ENCODE results near the gene ANTXR1.

The ANTXR1 gene

DNA sequence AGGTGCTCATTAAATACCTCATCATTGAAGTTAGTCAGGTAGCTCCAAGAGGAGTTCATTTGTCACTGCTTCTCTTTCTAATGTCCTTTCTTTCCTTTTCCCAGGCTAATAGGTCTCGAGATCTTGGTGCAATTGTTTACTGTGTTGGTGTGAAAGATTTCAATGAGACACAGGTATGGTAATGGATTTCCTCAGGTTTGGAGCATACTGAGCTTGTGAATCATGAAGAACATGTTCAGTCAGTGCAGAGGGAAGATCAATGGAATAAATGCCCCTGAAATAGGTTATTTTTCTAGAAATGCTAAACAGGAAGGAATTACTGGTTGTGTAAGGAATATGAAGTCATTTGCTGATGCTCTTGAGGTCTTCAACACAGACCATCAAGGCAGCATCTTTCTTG is 62.5 kb downstream of the ANTXR1 start:
- DNase-seq: no peak

DNA sequence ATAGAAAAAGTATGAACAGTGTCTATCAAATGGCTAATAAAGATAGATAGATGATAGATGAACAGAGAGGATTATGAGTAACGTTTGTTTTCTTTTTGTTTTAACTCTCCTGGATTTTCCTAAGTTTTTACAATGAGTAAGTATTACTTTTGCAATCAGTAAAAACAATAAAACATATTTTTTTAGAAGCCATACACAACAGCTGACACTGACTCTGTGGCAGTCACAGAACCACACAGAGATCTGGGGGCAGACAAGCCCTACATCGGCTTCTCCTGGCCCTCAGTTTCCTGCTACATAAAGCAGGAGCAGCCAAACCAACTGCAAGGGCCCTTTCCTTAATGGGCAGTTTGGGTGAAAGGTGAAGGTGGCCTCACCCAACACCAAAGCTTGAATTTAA is 63.6 kb downstream of the ANTXR1 start:
- no peak for DNase-seq

GRCh38 chr2:69077252-69077950 is 64.4 kb downstream of the ANTXR1 start:
- no peak for DNase-seq

DNA sequence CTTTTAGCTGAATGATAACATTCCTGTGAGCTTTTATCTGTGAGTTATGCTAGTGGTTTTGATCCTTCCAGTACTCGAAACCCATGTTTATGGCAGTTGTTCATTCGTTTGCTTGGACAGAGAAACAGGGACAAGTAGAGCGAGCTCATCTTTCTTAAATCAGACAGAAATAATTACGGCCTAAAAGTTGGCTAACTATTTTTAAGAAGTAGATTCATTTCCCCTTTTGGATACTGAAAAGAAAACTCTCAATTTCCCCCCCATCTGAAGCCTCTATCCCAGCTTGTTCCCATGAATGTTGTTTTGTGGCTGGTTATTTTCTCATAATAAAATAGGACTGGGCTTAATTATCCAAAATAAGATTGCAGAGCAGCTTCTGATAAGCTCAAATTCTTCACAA is 67.1 kb downstream of the ANTXR1 start:
- no peak for DNase-seq

DNA sequence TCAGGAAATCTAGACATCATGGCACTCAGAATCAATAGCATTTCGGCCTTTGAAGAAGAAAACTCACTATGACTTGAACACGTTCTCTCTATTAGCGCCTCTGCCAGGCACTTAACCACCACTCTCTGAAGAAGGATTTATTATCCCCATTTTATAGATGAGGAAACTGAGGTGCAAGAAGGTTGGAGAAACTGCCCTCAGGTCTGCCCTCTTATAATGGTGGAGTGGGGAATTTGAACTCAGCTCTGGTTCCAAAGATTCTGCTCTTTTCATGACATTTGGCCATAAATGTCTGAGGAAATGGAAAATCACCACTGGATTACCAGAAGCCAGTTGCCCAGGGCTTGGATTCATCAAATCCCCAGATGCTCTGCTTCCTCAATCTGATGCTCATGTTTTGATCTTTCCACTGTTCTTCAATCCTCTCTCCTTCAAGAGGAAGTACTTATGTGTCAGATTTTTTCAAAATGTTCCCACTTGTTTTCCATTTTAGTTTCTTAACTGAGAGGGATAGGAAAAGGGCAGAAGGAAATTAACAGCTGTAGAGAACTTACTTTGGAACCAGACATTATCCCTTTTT is 68.1 kb downstream of the ANTXR1 start:
- no peak for DNase-seq

DNA sequence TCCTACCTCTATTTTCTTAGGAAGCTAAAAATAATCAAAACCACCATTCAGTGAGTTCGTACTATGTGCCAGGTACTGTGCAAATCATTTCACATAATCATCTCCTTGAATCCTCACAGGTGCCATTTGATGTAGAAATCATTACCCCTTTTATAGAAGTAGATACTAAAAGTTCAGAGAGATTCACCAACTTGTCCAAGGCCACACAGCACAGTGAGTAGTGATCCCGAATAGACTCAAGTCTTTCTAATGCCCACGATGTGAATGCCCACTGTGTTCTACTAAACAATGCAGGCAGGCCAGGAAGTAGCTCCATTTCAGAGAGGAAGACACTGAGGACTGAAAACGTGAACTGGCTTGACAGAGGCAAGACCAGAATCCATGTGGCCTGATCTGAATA is 68.8 kb downstream of the ANTXR1 start:
- no peak for DNase-seq

DNA sequence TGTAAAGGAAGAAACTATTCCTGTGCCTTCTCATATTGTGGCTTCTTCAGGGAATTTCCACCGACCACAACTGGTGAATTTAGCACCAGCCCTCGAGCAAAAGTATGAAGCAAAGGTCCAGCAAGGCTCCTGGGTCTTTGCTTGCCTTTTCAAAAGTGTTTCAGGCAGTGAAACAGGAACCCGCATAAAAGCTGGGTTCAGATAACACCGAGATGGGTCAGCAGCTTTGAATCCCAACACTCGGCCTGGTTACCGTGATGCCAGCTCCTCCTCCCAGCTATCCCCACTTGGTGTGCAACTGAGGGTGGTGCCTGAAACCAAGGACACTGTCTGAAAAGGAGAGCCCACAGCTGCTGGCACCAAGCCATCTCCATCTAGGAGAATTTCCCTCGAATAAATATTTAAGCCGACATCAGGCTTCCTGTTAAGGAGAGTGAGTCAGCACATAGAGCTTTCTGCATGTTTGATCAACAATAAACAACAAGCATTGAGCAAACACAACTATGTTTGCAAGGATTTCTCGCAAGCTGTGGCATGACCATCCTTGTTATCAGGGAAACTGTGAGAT is 69.5 kb downstream of the ANTXR1 start:
- no peak for DNase-seq

GRCh38 chr2:69083235-69083748 is 70.3 kb downstream of the ANTXR1 start:
- no peak for DNase-seq

- no peak for DNase-seq
Observed at GRCh38 chr2:69084492-69084891, 71.5 kb downstream of the ANTXR1 start.

DNA sequence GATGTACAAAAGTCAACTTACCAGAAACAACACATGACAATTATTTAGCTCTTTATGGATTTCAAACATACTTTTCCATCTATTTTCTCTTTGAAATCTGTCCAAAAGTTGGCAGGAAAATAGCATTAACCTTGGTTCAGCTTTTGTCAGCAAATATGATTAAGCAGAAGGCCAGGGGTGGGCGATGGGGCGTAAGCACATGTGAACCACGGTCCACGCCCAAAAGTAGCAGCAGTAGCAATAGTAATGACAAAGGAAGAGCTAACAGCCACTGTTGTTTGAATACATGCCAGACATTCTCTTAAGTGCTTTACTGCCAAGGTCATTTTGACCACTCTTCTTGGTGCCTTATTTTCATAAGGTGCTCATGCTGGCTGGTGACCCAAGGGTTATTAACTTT is 73.5 kb downstream of the ANTXR1 start:
- DNase-seq: no peak

DNA sequence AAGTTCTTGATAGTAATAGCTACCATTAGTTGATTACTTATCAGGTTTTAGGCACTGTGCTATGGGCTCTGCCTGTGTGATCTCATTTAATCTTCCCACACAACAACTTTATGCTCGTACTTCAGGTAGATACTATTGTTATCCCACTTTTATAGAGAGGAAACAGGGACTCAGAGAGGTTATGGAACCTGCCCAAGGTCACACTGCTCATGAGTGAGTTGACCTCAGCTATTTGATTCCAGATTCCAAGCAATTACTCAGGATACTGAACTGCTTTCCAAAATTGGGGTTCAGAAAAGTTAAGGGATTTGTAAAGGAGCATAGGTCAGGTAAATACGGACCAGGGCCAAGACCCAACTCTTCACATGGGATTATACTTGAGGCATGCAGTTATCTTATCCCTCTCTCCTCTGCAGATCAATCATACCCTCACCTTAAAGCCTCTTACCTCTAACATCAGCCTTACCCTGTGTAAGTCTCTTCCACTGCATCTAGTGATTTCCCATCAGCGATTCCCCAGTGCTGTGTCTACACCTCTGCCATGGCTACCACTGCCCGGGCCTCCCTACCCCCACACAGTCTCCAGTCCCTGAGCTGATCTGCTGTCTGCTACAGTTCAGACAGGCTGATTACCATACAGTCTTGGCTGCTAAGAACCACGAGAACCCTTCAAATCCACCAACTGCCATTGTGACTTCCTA is 74.4 kb downstream of the ANTXR1 start:
- DNase-seq: no peak

DNA sequence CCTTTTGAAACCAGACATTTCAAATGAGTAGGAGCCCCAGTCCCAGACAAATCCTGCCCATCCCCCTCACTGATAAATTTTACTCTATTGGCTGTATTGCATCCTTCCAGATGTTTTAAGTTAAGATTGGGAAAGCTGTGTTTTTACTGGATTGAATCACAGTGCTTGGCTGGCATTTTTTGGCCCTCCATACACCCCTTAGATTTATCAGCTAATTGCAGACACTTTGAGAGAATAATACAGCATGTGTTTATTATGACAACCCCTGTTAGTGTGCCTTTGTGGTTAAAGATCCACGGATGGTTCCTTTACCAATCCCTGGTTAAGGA is 74.9 kb downstream of the ANTXR1 start:
- no peak for DNase-seq

- no peak for DNase-seq
Observed at GRCh38 chr2:69088466-69088865, 75.5 kb downstream of the ANTXR1 start.

- no peak for DNase-seq
Observed at GRCh38 chr2:69089266-69089665, 76.3 kb downstream of the ANTXR1 start.

- no peak for DNase-seq
Observed at GRCh38 chr2:69089998-69090397, 77.0 kb downstream of the ANTXR1 start.

DNA sequence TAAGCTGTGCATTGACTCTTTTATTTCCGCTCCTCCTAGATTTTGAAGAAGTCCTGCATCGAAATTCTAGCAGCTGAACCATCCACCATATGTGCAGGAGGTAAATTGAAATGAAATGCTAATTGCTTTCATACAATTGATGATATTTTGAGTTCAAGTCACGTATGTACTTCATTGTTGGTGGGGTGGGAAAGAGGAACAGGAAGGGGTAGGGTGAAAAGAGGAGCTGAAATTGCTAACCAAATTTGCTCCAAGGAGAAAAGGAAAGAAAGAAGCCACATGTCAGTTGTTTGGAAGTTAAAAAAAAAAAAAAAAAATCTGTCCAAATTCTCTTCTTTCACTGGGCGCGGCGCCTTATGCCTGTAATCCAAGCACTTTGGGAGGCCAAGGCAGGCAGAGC is 77.8 kb downstream of the ANTXR1 start:
- no peak for DNase-seq

- DNase-seq: no peak
Observed at GRCh38 chr2:69092857-69093256, 79.9 kb downstream of the ANTXR1 start.

DNA sequence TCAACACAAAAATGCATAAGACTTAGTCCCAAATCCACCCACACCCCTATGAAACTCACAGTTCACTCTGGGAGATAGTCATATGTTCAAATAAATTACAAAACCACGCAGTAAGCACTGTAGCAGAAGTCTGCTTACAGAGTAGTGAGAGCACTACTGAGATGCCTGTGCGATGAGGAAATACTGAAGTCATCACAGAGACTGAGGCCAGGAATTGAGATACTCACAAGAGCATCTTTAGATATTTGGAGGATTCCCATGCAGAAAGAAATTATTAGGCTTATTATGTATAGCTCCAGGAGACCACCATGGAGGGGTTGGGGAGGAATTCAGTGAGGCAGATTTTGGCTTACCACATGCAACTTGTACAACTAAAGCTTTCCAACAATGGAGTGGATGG is 82.3 kb downstream of the ANTXR1 start:
- no peak for DNase-seq

DNA sequence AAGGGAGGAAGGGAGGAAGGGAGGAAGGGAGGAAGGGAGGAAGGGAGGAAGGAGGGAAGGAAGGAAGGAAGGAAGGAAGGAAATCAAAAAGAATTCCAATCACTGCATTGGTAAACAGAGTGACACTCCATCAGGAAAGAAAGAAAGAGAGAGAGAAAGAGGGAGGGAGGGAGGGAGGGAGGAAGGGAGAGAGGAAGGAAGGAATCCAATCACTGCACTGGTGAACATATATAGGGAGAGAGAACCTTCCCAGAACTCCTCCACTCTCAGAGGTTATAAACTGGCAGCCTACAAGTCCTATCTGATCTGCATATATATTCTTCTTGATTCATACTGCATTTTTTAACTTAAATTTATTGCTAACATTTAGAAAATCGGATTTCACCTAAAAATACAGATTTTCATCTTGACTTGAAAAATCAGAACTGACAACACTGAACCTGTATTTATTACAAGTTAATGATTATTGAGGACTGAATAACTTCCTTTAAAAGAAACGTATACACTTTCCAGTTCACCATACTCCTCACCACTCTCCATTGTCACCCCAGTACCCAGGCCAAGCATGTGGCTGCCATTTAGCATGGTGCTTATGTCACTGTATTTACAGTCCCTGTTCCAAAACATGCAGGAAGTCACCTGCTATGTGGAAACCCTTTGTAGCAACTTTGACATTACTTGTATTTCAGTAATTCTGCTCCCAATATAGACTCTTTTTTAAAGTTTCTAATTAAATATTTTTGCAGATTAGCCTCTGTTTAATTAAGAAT is 83.5 kb downstream of the ANTXR1 start:
- no peak for DNase-seq

DNA sequence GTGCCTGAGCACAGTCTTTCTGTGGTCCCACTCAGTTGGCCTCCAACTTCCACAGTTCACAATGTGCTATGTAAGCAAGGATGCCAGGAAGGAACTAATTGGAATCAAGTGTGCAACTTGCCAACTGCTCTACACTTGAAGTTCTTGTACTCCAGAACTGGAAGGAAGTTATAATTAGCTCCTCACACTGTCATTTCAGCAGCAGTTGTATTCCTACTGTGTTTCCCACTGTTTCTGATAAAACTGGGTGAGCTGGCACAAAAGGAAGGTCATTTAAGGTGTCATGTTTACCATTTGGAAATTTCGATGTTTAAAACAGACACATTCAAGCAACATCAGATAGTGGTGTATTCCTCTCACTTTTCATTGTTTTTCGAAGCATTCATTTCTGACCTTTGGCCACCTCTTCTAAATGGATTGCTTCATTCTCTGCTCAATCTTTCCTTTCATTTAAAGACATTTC is 84.2 kb downstream of the ANTXR1 start:
- no peak for DNase-seq

- DNase-seq: no peak
Observed at GRCh38 chr2:69097891-69098655, 85.1 kb downstream of the ANTXR1 start.

DNA sequence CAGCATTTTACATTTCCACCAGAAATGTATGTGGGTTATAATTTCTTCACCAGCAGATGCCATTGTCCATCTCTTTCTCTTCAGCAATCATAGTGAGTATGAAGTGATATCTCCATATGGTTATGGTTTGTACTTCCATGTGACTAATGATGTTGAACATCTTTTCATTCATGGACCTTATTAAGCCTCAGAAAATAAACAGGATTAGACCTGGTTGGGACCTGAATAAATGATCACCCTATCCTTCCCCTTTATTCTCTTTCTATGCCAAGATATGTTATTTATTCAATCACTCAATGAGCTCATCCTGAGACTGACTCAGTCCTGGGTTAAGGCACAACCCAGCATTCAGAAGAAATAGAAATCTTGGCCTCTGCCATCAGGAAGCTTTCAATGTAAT is 86.6 kb downstream of the ANTXR1 start:
- DNase-seq: no peak

All from stimulated activated naive CD4-positive, alpha-beta T cell (primary cell).